Middle frontal gyrus (tissue), 1 donor: ENCODE results near the gene NCOA7.
"Not testable (repeated sequence)": the region's sequence is repeated elsewhere in the genome, so short reads cannot be mapped to it uniquely, and the experiment has no call there.

Experiments used
- DNase-seq: peaks from one replicate; pipeline ENCODE4 v3.0.0-alpha.2; 2015; ENCODE audit warnings: low spot score; ENCODE audit errors: extremely low spot score

NCOA7 gene

DNA sequence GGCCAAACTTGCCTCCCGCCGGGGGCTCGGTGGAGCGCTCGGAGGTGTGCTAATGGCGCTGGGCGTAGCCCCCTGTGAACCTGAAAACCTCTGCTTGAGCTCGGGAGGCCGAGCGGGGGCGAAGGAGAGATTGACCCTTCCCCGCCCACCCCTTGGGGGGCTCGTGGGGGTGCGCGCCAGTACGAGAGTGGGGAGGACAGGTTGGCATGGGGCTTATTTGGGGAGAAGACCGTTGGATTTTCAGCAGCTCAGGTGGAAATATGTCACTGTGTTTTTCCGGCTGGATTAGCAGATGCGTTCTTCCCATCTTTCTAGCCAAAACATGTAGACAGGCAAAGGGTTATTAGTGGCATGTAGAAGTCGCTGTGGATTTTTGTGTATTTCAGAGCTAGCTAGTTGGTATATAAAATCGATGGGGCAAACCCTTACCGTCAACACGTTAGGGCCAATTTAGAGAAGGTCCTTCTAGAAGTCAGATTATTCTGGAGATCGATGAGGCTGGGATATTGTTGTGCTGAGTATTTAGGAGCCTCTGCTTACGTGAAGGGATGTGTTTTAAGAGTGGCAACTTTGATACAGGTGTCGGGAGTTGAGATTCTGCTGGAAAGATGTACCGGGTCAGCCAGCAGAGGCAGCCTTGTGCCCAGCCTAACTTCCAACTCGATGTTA, 525 bp downstream of the NCOA7 start:
- no peak for DNase-seq

DNA sequence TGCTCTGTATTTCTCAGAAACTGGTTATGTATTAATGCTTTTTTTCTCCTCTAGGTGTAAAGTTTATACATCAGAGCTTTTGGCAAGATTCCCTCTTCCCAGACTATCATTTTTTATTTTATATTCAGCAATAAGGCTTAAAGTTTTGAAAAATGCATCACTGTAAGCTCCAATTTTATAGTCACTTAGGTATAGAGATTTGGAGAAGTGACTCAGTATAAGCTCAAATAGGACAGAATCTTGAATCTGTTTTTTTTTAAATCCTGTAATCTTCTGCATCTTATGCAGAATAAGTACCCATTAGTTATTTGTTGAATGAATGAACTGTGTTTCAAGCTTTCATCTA, 1.0 kb downstream of the NCOA7 start:
- no peak for DNase-seq

DNA sequence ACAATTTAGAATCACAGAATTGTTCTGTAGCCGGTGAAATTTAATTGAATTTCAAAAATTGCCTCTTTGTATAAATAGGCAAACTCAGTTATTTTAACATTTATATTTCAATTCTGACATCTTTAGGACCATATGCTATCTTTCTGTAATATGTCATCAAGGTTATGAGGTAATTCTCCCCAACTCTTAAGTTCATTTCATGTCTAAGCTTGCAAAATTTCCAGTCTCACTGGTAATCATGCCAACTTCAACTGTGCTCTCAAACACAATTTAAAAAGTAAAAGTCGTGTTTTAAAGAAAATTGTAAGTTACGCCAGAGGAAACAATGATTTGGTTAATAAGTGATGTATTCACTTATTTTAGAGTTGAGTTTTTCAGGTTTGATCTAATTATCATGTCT, 1.4 kb downstream of the NCOA7 start:
- no peak for DNase-seq

DNA sequence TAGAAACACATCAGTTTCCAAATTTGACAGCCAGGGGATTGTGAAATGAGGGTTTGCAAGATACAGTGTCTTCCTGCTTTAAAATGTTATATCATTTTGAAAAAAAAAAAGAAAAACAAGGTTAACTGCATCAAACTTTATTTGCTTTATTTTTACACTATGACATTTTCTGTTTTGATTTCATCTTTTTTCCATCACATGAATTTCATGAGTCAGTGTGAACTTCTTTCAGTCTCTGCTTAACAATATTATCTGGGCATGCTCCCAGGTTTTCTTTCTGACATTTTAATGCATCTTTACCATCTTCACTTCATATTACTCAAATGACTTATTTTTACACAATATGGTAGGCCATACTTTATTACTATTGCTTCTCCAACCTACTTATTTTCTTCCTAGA, 1.9 kb downstream of the NCOA7 start:
- no peak for DNase-seq

DNA sequence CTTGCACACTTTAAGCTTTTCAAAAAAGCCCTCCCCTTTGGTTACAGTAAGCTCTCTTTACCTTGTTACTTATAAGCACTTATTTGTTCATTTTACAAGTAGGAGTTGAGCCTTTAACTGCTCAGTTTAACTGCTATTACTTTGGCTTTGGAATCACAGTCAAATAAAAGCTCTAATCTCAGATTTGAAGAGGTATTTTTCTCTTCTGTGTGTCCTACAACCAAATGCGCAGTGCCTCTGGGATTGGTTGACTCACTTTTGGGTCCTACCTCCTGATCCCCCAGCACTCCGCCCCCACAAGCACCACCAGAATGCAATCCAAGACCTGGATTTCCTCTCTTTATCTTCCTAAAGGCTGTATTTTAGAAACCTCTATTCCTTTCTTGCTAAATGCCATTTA, 2.5 kb downstream of the NCOA7 start:
- no peak for DNase-seq

DNA sequence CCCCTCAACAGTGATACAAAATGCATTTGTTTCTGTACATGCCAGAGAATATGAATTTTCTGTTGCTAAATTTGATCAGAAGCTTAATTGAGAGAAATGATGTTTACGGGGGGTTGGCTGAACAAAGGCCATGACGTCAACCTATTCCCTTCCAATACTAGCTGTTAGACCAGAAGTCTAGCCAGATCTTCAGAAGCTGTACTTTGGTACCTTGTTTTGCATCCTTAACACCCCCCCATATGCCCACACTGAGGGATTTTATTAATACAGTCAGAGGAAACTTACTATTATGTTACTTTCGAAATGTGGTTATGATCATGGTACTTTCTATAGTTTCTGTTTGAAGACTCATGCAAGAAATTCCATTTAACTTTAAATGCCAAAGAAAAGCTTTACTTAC, 3.1 kb downstream of the NCOA7 start:
- no peak for DNase-seq

DNA sequence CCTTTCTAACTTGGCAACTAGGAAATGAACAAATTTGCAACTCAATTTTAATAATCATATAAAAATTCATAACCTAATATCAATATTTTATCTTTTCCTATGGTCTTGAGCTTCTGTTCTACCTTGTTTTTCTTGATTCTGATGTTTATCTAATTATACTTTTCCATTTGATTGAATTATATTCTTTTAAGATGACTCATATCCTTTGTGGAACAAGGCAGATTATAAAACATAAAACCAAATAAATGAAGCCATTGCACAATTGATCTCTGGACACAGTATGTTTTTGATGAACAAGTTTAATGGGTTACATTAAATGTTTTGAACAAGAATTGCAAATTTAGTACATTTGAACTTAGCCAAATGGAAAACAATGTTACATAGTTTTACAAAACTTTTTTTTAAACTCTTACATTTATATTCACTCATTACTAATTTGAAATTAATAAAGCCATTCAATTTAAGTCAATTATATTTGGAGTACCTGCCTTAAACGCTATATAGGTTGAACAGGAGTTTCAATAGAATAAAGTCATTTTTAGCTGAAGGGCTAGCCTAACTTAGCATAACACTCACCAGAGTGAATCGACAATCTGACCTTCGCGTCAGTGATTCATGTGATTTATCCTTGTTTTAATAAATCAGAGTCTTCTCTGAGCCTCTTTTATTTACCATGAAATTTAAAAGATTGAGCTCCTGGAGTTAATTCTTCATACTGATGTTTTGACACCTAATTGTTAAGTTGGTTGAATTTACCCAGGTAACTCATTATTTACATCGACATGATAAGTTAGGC, 3.8 kb downstream of the NCOA7 start:
- no peak for DNase-seq

DNA sequence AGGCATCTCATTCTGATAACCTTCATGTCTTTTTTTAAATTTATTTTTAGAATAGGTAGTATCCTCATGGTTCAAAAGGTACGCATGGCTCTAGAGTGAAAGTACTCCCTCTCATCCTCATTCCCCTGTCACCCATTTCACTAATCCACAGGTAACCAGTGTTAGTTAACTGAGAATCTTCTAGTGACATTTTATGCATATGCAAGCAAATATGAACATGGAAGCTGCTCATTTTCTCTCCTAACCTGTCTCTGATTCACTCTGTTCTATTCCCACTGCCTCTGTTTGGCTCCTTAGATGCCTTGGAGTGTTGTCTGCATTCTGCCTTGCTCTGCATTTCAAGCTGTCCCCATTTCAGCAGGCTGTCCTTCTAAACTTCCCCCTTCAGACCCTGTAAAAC, 4.5 kb downstream of the NCOA7 start:
- no peak for DNase-seq

DNA sequence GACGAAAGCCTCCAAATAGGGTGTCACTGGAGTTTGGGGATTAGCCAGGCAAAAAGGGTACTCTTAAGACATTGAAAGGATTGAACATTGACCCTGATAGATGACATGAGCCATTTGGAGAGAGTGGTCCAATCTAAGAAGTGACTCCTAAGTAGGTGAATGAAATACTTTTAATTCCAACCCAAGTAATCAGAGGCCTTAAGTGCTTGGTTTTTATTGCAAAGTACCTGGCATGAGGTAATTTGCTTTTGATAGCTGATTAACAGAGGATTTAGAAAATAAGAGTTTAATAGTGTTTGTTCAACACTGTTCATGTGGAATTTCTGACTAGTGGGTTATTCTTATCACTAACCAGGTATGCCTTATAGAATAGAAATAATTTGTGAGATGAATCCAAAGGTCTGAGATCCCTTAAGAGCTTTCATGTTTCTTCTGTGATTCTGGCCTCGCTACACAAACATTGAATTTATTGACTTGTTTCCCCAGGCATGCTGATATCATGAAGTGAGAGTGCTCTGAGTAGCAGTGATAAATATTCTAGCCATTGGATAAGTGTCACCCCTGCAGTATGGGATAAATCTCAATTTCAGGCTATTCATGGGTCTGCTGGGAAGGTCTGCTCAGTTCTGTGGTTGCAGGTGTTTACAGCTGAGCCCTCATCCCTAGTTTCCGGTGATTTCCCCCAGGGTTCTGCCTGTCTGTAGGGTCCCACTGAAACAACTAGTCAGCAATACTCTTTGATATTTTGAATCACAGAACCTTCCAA, 6.5 kb downstream of the NCOA7 start:
- DNase-seq = no peak

DNA sequence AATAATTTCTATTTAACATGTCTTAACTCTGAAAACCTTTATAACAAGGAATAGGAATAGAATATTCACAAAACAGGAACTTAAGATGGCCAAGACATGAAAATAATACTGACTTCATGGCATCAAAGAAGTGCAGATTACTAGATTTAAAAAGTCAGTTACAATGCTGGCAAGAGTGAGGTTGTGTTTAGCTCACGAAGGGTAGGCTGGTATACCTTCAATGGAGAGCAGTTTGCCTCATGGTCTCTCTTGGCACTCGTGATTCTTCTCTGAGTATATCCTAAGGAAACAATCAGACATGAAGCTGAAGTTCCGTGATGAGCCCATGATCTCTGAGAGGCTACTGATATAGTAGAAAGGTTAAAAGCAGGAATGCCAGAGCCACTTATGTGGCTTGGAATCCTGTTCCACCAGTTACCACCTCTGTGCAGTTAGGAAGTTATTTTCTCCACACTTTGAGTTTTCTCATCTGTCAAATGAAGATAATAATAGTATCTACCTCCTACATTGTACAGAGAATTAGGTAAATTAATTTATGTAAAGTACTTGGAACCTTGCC, 7.2 kb downstream of the NCOA7 start:
- no peak for DNase-seq

DNA sequence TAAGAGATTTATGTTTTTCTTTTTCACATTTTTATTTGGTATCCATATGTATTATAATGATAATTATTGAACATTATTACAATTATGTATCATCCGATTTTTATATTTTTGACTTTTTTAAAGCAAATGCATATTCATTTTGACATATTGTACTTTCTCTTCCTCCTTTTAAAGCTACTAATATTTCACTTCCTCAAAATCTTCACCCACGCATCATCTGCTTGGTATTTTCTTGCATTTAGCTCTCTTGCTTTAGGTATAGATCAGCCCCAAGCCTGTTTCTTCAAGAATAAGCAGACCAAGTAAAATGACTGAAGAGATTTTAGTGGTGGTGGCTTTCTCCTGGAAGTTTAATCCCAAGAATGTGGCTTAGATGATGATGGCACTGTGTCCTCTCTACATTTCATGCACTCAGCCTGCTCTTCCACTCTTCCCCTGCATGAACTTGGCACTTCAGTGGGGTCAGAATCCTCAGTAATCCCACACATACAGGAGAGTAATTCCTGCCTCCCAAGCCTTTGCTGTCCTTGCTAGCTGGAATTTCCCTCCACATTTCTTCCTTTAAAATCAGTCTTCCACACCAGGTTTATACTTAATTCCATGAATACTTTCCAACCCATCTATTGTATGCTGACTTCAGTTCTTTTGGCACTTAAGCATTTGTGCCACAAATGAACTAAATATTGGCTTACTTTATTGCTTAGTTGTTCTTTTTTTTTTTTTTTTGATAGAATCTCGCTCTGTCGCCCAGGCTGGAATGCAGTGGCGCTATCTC, 8.2 kb downstream of the NCOA7 start:
- no peak for DNase-seq

DNA sequence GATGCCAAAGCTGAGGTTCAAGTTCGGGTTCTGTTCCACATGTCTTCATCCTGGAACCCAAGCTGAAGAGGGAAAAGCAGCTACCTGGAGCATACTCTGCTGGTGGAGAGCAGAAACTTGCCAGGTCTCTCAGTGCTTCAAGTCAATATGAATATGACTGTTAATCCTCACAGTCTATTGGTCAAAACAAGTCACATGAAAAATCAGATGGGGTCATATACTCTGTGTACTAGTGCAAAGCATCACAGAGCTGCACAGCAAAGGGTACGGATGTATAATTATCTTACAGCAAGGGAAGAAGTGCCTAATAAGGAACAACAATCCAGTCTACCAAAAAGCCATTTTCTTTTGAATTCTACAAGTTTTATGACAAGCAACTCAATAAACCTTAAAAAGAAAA, 11.6 kb downstream of the NCOA7 start:
- DNase-seq = no peak

DNA sequence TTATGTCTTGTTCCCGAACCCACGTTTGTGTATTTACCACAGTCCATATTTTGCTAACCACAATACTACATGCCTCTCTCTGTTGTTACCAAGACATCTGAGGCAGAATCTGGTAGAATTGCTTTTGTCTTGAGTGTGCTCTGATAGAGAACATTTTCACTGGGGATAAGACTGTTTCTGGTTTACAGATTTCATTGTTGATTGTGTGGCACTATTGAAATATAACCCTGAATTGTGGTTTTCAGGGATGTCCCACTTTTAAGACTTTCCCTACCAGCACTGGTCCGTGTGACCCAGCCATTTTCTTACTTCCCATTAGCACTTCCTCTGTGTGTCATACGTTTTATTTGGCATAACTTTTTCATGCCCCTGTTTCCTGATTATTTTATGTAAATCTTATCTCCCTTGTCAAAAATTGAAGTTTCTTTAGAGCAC, 12.2 kb downstream of the NCOA7 start:
- DNase-seq = no peak

DNA sequence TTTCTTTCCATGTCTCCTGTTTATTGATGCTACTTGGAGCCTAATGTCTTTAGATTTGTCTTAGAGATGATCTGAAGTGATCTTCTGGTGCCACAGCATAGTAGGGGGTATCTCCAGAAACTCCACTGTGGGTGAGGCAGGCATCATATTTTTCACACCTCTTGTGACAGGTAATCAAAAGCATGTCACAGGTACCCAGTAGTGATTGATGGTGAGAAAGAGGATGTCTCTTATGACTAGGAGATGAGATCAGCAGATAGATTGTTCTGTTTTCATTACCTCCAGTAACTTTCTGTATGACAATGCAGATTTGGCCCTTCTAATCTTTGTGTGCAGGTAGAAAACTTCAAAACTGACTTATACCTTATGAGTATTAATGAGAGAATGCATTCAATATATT, 13.5 kb downstream of the NCOA7 start:
- DNase-seq = no peak

DNA sequence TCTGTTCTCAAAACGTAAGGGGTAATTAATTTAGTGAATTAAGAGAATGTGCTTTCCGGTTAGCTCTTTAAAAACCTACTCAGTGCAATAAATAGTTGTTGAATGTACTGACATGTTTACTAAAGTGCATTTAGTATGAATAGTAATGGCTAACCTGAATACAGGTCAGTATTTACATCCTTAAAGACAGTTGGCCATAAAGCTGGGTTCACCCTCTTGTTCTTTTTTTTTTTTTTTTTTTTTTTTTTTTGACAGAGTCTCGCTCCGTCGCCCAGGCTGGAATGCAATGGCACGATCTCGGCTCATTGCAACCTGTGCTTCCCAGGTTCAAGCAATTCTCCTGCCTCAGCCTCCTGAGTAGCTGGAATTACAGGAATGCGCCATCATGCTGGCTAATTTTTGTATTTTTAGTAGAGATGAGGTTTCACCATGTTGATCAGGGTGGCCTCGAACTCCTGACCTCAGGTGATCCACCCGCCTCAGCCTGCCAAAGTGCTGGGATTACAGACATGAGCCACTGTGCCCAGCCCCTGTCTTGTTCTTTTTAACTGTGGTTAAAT, 14.2 kb downstream of the NCOA7 start:
- not testable (repeated sequence) for DNase-seq

DNA sequence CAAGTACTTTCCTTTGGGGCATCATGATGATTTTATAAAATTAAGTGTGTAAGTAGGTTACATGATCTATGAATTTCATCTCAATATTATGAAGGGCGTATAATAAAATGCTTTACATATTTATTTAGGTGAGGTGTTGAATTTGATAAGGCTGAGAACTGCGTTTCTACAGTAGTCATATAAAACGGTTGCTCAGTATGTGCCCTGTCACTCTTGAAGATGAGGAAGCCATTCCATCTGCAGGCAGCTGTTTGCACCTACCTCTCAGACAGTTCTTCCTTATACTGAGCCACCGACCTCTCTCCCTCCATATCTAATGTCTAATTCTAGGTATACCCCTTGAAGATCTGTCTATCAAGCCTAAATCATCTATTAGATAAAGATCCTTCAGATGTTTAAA, 16.1 kb downstream of the NCOA7 start:
- DNase-seq = no peak

DNA sequence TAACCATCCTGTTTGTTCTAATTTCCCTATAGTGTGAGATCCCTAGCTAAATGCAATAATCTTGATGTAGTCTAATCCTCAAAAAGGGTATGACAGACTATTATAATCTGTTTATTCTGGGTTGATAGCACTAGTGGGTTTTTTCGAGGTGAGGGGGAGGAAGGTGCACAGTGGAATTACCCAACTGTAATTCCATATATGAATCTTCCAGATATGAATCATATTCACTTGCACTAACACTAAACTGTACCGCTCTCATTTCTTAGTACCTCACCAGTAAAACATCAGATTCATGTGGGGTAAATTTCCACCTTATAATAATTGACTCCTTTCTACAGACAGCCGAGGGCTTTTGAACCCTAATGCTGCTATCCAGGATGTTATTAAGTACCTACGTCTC, 16.5 kb downstream of the NCOA7 start:
- no peak for DNase-seq

DNA sequence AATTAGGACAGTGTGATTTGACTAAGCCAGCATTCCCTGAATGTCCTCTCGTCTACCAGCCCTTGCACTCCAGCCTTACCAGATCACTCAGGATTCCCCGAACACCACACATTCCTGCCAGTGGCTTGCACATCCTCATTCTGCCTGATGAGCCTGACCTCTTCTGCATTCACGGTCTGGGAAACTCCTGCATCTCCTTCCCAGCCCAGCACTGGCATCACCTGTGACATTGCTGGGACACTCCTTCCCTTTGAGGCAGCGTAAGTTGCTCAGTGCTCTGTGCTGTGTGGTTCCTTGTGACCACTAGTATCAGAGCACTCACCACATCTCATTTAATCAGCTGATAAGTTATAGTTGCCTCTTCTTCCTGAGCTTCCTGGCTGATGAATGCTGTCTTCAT, 17.3 kb downstream of the NCOA7 start:
- DNase-seq = no peak

DNA sequence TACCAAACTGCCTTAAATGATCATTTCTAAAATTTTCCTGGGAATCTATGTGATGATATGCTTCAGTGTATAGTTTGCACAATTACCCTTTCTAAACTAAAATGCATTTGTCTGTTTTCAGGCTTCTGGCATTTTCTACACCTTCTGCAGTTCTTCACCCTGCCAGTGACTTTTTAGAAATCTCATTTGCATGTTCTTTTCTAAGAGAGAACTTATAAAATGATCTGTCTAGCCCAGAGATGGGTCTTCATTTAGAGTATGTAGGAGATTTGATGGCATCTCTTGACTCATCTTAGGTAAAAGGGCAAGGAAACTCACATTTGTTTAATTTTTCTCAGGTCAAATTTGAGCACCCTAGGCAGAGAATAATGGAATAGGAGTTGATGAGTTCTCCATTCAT, 17.8 kb downstream of the NCOA7 start:
- no peak for DNase-seq

DNA sequence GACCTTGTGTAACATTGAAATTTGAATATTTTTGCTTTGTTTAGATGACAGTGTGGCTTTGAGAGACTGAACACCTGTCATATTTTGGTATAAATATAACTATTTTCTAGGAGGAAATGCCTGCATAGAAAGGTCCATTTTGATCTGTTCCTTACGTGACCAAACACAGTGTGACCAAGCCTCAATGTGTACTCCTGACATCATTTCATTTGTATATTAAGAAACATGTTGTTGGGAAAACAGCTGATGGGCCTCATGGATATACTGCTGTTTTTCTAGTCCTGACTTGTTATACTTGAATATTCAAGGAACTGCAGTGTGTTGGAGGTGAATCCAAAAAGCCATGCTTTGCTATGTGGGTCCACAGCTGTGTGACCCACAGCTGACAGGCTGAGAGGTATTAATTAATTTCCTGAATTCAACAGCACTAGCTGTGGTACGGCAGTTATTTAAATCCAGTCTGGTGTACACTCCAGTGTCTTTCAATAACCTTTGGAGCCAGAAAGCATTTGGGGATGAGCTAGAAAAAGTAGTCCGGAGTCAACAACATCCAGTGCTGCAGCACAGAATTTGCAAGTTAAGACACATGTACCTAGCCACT, 18.9 kb downstream of the NCOA7 start:
- DNase-seq = no peak

DNA sequence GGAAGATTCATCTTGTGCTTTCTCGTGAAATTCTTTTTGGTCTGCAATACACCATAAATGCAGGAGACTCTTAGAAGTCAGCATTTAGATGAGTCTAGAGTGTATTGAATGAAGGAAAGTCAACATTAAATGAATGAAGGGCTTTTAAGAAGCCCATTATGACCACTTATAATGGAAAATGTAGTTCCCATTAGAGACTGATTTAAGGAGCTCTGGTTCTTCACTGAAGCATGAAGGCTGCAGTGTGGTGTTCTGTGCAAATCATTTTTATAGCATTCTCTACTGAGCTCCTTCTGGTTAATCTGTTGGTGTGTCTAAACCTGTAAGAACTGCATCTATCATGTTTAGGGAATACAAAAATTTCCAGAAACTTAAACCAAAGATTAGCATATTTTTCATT, 19.7 kb downstream of the NCOA7 start:
- DNase-seq = no peak
